ENCODE data around the gene GAB1. TPM values are rescaled to one million over a fixed set of nuclear protein-coding genes. Genes with fewer than 3 reads are reported as not detected.

The GAB1 gene
- total and polyA plus RNA-seq, 12 donors: 4.1 to 58.2 (median 29.0) TPM

DNA sequence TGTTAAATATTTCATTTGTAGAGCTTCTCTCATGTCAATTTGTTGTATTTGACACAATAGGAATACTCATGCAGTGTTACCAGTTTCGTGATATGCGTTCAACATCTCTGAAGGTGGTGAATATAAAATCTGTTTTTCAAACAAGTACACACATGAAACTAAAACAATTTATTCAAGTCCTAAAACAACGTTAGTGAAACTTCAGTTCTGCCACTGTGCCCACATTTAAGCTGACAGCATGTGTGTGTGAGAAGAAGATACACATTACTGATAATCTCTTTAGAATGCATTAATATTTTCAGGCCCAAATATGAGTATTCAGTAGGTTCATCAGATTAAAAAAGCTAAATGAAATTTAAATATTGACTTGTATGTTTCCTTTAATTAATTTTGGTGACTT is 21.7 kb downstream of the GAB1 start:
- TF ChIP-seq POLR2A (IDR thresholded peaks at IDR 0.05): no peak
- TF ChIP-seq, protein P1, sequence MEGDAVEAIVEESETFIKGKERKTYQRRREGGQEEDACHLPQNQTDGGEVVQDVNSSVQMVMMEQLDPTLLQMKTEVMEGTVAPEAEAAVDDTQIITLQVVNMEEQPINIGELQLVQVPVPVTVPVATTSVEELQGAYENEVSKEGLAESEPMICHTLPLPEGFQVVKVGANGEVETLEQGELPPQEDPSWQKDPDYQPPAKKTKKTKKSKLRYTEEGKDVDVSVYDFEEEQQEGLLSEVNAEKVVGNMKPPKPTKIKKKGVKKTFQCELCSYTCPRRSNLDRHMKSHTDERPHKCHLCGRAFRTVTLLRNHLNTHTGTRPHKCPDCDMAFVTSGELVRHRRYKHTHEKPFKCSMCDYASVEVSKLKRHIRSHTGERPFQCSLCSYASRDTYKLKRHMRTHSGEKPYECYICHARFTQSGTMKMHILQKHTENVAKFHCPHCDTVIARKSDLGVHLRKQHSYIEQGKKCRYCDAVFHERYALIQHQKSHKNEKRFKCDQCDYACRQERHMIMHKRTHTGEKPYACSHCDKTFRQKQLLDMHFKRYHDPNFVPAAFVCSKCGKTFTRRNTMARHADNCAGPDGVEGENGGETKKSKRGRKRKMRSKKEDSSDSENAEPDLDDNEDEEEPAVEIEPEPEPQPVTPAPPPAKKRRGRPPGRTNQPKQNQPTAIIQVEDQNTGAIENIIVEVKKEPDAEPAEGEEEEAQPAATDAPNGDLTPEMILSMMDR (IDR thresholded peaks at IDR 0.05): no peak
- peaks cover 35 to 88% of the 10 kb centered on the region in 2 donors for H3K4me1 ChIP-seq (replicated peaks in 1 of 2)
- intact Hi-C loops (cut with DNase I): no loop called here

DNA sequence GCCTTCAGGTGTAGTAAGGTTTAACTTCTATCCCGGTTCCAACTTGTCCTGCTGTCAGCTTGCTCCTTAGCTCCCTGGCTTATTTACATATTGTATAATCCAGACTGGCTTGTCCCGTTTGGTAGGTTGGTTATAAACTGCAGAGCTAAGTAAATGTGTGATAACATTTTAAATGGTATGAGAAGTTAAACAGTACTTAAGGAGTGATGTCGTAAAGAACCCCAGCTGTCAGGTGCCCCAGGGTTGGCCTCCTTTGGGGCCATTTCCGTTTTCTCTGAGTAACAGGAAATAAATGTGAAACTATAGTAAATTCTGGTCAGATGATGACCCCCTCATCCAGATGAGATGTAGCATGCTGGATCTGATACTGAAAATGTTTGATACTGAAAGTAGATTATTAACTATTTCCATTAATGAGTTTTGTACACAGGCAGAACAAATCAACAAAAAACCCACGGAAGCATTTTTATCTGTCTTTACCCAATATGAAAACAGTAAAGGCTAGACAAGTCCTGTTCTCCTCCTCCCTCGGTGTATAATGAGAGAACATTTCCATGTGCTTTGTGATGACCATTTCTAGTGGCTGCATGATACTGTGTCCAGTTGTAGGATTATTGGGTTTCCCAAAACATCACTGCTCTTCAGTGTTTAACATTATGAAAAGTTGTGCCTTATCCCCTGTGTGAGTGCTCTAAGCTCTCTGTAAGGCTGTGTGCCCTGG is 22.4 kb downstream of the GAB1 start:
- no peaks in the 10 kb centered on the region for H3K27me3 ChIP-seq
- H3K27ac ChIP-seq: peak overlapping the region in 2 of 5 donors; percentile 49 to 59
- intact Hi-C loops (cut with DNase I): no loop called here
- WGBS, 4 donors: 41 to 52% (median 49%) methylated on average over 6 of the region's 6 CpGs
- no peak overlapping the region for H3K4me3 ChIP-seq
- H3K9me3 ChIP-seq (replicated peaks in 1 of 3): no peaks in the 10 kb centered on the region
- no peak for TF ChIP-seq POLR2A (IDR thresholded peaks at IDR 0.05)
- TF ChIP-seq, protein P1 (IDR thresholded peaks at IDR 0.05): no peak
- H3K4me1 ChIP-seq (replicated peaks in 1 of 2): peaks cover 31 to 81% of the 10 kb centered on the region in 2 donors
- no peaks in the 10 kb centered on the region for H3K36me3 ChIP-seq (replicated peaks in 1 of 2)
- peak in 3 of 7 donors; percentile 27 to 62 (median 32) for DNase-seq

More for the DNA sequence above, 21.7 kb downstream of the GAB1 start:
- H3K27ac ChIP-seq: peak overlapping the region in 2 of 5 donors; percentile 49 to 59
- no peak for DNase-seq
- WGBS, 4 donors: 79 to 89% (median 87%) methylated on average over 3 of the region's 3 CpGs
- H3K27me3 ChIP-seq: no peaks in the 10 kb centered on the region
- no peak overlapping the region for H3K4me3 ChIP-seq
- H3K9me3 ChIP-seq (replicated peaks in 1 of 3): no peaks in the 10 kb centered on the region
- no peaks in the 10 kb centered on the region for H3K36me3 ChIP-seq (replicated peaks in 1 of 2)

DNA sequence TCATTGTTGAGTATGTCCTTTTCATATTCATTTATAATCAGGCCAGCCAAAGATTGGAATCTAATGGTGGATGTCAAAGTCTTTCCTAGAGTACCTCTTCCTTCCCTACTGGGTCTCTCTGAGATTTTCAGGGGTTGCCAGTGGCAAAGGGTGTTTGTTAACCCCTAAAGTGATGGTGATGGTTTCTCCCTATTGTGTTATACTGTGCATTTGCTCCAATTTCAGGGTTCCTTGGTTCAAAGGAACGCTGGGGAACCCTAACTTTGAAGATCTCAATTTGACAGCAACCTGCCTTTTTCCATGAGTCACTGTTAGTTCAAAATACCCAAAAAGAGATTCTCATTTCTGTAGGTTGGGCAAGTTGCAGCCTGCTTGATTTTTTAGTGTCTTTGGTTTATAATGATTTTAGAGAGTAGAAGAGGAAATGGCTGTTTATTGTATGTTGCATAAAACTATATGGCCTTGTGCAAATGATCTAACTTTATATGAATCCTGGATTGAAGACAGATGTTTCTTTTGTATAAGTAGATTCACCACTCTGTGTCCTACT is 23.0 kb downstream of the GAB1 start:
- WGBS, 4 donors: 79 to 94% (median 87%) methylated on average over 1 of the region's 1 CpG
- no peak for DNase-seq
- Histone ChIP-seq H3K27ac (peak overlapping the region in 2 of 5 donors; percentile 49 to 59), H3K4me1 (replicated peaks in 1 of 2) (peaks cover 25 to 75% of the 10 kb centered on the region in 2 donors), H3K27me3 (no peaks in the 10 kb centered on the region), H3K36me3 (replicated peaks in 1 of 2) (no peaks in the 10 kb centered on the region), H3K4me3 (no peak overlapping the region), H3K9me3 (replicated peaks in 1 of 3) (no peaks in the 10 kb centered on the region)
- intact Hi-C loops (cut with DNase I): no loop called here
- no peak for TF ChIP-seq POLR2A (IDR thresholded peaks at IDR 0.05)
- TF ChIP-seq, protein P1 (IDR thresholded peaks at IDR 0.05): no peak

DNA sequence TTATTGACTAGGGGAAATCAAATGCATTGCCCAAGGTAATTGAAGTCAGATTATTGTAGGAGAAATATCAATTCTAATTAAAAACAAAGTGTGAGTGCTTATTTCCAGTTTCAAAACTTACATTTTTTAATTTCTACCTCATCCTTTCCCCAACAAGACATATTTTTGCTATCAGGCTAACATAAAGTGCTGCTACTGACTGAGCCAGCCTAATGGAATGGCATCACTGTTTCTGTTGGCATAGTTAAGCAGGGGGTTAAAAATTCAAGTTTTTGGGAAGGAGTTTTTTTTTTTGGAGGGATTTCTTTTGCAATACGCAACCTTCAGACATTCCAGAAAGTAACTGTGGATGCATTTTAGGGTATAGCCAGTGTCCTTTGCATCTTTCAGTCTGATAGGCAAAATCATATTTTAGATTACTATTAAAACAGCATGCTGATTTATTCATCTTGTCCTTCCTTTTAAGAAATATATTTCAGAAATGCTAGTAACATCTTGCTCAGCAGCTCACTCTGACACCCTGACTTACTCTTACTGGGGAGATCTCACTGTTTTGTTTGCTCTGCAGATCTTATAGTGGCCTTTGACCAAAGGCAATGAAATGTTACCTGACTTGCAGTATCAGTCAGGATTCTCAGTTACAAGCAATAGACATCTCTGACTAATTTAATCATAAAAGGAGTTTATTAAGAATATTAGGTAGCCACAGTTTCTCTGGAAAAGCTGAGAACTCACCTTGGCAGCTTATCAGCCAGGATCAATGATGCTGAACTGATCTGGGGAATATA is 24.4 kb downstream of the GAB1 start:
- intact Hi-C loops (cut with DNase I): no loop called here
- Histone ChIP-seq H3K27me3 (no peaks in the 10 kb centered on the region), H3K4me3 (no peak overlapping the region), H3K9me3 (replicated peaks in 1 of 3) (no peaks in the 10 kb centered on the region), H3K27ac (peak overlapping the region in 1 of 5 donors; percentile 2), H3K36me3 (replicated peaks in 1 of 2) (no peaks in the 10 kb centered on the region), H3K4me1 (replicated peaks in 1 of 2) (peaks cover 14 to 62% of the 10 kb centered on the region in 2 donors)
- DNase-seq: no peak
- TF ChIP-seq, protein P1 (IDR thresholded peaks at IDR 0.05): no peak
- no peak for TF ChIP-seq POLR2A (IDR thresholded peaks at IDR 0.05)
- 63 to 95% (median 78%) methylated on average over 1 of the region's 1 CpG for WGBS, 4 donors
